PC-9 (cell line): ENCODE results near the gene TRABD2B.

ENCODE experiments used
- CTCF ChIP-seq: fragments of 200-600 bp; sonication (generic); conservative IDR thresholded peaks from 2 replicates; pipeline ENCODE4 v1.6.1; 2017; ENCODE audit warnings: mixed run types, antibody characterized with exemption, mild to moderate bottlenecking, moderate library complexity
- EZH2 ChIP-seq: fragments of 200-600 bp; sonication (generic); IDR thresholded peaks from 2 replicates; pipeline ENCODE4 v1.8.0; 2017; ENCODE audit warnings: antibody characterized with exemption, low read depth

DNA sequence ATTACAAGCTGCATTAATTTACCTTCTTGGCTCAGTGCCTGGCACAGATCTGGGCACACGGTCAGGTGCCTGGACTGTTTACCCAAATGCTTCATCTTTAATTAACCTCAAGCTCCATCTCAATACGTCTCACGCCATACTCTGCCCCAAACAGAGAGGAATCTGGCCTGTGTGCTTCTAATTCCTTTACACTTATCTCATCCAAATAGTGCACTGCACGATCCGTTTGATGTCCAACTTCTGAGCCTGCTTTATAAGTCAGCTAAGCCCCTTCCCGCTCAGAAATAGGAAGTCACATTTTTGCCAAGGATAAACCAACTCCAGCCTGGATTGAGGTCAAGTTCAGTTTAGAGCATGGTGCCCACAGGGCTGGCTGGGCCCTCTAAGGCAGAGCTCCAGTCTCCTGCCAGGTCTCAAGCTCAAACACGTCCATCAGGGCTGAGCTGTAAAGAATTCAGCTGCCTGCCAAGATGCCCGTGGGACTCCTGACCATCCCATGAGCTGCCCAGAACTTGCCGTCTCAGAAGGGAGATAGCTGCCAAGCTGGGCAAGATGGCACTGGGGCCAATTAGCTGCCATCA, 233.5 kb downstream of the TRABD2B start:
- no peak for TF ChIP-seq CTCF
- no peak for TF ChIP-seq EZH2
